Sigmoid colon (tissue), 4 donors: ENCODE data around the gene LRP1B.

Source experiments
- CTCF ChIP-seq, 4 experiments: fragments of 450-650 bp in 3 of 4; fragments of 200-600 bp in 1 of 4; IDR thresholded peaks; one replicate each; pipeline ENCODE4 v1.5.1; 2016 to 2019; ENCODE audit warnings: antibody characterized with exemption in 4 of 4, mild to moderate bottlenecking in 3 of 4, moderate library complexity in 2 of 4
- EP300 ChIP-seq, 4 donors: sonication (generic); formaldehyde crosslinking; IDR thresholded peaks; one replicate each; pipeline ENCODE4 v1.6.1; 2017; ENCODE audit warnings: antibody characterized with exemption in 4 of 4

GRCh38 chr2:140307532-140307931 lies 1823.3 kb downstream of the LRP1B start:
- TF ChIP-seq CTCF (IDR thresholded peaks at IDR 0.05) = no peak
- no peak for TF ChIP-seq EP300 (IDR thresholded peaks at IDR 0.05)
